PFSK-1 (cell line): ENCODE results near the gene DTX3.

ENCODE experiments used
- FOXP2 ChIP-seq: optimal IDR thresholded peaks from 2 replicates; pipeline ENCODE3; 2011; ENCODE audit warnings: borderline replicate concordance, control low read depth, inconsistent platforms; ENCODE audit not compliant: insufficient read depth; ENCODE audit errors: extremely low read length, extremely low read depth
- POLR2AphosphoS5 ChIP-seq: IDR thresholded peaks from 2 replicates; pipeline ENCODE4 v1.6.1; 2012; ENCODE audit warnings: low read depth, mild to moderate bottlenecking, control low read depth, low read length, moderate library complexity
- SIN3A ChIP-seq: IDR thresholded peaks from 2 replicates; pipeline ENCODE4 v1.6.1; 2012; ENCODE audit warnings: mild to moderate bottlenecking, low read length, moderate library complexity, borderline replicate concordance; ENCODE audit not compliant: insufficient read depth
- TAF1 ChIP-seq: IDR thresholded peaks from 2 replicates; pipeline ENCODE4 v1.6.1; 2012; ENCODE audit warnings: low read length, control low read depth, borderline replicate concordance; ENCODE audit not compliant: insufficient read depth
- TF ChIP-seq, protein P1 (sequence below), 2 experiments: IDR thresholded peaks; 2 replicates each; pipeline versions ENCODE4 v1.6.1 to v1.8.0; 2011 to 2012; ENCODE audit warnings: low read depth in 2 of 2, low read length in 2 of 2, control low read depth in 1 of 2, inconsistent platforms in 1 of 2, mild to moderate bottlenecking in 1 of 2, moderate library complexity in 1 of 2; ENCODE audit not compliant: insufficient read depth in 1 of 2

The DTX3 gene

DNA sequence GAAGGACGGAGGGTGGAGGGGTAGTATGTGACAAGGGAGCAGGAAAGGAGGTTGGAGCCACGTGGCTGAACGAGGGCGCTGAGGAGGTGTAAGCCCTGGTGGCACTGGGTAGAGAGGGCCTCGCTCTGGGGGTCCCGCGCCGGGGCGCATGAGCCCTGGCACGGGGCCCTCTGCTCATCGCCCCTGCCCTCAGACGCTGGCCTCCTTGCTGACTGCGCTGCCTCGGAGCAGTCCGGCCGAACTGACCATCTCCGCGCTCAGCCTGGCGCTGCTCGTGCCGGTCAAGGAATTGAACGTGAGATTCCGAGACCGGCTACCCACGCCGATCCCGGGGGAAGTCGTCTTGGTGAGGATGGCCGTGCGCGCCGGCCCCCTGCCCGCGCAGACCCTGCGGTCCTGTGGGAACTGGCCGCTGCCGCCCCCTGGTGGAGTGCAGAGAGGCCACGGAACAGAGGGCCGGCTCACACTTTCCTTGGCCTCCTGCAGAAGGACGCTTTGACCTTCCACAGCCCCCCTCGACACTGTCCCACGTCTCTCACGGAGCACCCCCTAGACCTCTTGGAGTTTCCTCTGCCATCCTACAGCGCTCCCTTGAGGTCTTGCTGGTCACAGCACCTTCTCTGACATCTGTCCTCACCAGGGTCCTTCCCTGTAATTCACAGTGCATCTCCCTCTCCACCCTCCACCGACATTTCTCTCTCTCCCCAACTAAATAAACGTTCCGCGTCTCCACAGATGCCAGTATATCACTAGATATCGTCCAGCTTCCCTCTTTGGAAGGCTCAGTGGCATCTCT is 17.1 kb downstream of the DTX3 start:
- TF ChIP-seq POLR2AphosphoS5 (no peak), TAF1 (no peak), FOXP2 (no peak), SIN3A (no peak)
- TF ChIP-seq, protein P1, sequence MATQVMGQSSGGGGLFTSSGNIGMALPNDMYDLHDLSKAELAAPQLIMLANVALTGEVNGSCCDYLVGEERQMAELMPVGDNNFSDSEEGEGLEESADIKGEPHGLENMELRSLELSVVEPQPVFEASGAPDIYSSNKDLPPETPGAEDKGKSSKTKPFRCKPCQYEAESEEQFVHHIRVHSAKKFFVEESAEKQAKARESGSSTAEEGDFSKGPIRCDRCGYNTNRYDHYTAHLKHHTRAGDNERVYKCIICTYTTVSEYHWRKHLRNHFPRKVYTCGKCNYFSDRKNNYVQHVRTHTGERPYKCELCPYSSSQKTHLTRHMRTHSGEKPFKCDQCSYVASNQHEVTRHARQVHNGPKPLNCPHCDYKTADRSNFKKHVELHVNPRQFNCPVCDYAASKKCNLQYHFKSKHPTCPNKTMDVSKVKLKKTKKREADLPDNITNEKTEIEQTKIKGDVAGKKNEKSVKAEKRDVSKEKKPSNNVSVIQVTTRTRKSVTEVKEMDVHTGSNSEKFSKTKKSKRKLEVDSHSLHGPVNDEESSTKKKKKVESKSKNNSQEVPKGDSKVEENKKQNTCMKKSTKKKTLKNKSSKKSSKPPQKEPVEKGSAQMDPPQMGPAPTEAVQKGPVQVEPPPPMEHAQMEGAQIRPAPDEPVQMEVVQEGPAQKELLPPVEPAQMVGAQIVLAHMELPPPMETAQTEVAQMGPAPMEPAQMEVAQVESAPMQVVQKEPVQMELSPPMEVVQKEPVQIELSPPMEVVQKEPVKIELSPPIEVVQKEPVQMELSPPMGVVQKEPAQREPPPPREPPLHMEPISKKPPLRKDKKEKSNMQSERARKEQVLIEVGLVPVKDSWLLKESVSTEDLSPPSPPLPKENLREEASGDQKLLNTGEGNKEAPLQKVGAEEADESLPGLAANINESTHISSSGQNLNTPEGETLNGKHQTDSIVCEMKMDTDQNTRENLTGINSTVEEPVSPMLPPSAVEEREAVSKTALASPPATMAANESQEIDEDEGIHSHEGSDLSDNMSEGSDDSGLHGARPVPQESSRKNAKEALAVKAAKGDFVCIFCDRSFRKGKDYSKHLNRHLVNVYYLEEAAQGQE (IDR thresholded peaks at IDR 0.05; ENCODE audit: insufficient read depth in 1 of 2, low read depth in 2 of 2, low read length in 2 of 2), result no peak

DNA sequence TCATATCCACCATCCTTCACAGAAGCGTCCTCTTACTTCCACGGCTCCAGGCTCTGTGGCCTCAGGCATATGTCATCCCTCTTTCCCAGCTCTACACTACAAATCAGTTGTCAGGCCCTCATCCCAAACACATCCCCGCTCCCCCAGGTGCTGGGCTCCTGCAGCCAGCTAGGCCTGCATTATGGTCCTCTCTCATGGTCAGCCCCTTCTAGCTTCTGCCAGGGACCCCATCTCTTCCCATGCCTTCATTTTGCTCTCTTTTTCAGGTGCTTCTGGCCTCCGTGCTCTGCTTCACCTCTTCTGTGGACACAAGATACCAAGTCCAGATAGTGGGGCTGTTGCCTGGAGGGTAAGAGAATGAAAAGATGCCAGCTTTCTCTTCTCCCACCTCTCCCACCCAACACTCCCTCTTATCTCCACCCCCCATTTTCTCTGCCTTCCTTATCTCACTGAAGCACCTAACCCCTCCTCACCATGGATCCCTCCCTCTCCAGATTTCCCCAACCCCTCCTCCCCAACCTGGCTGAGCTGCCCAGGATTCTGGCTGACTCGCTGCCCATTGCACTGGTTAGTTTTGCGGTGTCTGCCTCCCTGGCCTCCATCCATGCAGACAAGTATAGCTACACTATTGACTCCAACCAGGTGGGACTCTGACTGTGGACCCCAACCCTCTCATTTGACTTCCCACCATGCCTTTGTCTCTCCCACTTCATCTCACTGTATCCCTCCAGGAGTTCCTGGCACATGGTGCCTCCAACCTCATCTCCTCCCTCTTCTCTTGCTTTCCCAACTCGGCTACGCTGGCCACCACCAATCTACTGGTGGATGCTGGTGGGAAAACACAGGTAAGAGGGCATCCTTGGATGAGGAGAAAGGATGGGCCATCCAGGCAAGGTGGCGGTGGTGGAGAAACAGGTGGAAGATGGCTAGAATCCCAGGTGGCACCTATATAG is 17.9 kb downstream of the DTX3 start:
- TF ChIP-seq, protein P1 (IDR thresholded peaks at IDR 0.05; ENCODE audit: insufficient read depth in 1 of 2, low read depth in 2 of 2, low read length in 2 of 2), result no peak
- TF ChIP-seq POLR2AphosphoS5, result no peak
- TF ChIP-seq SIN3A, result no peak
- TF ChIP-seq FOXP2, result no peak
- no peak for TF ChIP-seq TAF1

DNA sequence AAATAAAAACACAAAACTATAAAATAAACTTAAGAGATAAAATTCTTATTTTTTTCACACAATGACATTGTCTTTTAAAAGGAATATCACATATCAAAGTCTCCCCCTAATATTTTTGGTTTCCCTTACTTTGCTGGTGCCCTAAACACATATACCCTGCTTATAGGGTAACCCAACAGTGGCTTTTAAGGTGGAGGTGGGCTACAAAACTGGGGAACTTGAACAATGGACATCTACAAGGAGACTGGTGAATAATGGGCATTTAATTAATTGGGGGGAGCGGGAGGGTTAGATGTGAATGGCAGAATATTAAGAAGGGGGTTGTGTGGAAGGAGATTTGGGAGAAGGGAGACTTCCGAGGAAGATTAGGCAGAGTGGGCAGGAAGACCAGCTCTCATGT is 18.8 kb downstream of the DTX3 start:
- TF ChIP-seq FOXP2, result no peak
- no peak for TF ChIP-seq TAF1
- no peak for TF ChIP-seq SIN3A
- TF ChIP-seq, protein P1 (IDR thresholded peaks at IDR 0.05; ENCODE audit: insufficient read depth in 1 of 2, low read depth in 2 of 2, low read length in 2 of 2), result no peak
- no peak for TF ChIP-seq POLR2AphosphoS5

DNA sequence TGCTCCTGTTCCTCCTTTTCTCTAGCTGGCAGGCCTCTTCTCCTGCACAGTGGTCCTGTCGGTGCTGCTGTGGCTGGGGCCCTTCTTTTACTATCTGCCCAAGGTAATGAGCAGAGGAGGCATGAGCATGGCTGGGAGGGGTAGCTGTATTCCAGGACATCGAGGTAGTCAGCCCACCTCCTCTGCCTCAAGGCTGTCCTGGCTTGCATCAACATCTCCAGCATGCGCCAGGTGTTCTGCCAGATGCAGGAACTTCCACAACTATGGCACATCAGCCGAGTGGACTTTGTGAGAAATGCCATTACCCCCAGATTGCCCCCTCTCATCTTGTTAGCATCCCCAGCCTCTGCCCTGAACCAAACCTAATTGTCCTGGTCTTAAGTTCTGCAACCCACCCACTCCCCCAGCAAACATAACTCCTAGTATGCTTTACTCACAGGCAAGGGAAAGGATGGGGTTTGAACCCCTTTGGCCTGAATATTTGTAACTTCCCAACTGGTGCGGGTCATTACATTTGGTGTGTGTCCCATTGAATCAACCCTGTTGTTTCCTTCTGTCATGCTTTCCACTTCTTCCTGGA is 19.3 kb downstream of the DTX3 start:
- TF ChIP-seq SIN3A (no peak), TAF1 (no peak), POLR2AphosphoS5 (no peak), FOXP2 (no peak)
- TF ChIP-seq, protein P1 (IDR thresholded peaks at IDR 0.05; ENCODE audit: insufficient read depth in 1 of 2, low read depth in 2 of 2, low read length in 2 of 2), result no peak
